Esophagus (tissue), 2 donors: ENCODE data around the gene SASH1. TPM values are rescaled to one million over a fixed set of nuclear protein-coding genes. Genes with fewer than 3 reads are reported as not detected.

Source experiments
- H3K27ac ChIP-seq, 2 donors: one replicate each; pipeline ENCODE4 v1.5.1; 2013; ENCODE audit warnings: low read depth in 2 of 2, mild to moderate bottlenecking in 2 of 2, inconsistent platforms in 1 of 2, low read length in 1 of 2, moderate library complexity in 1 of 2
- H3K27me3 ChIP-seq, 2 donors: one replicate each; pipeline ENCODE4 v1.6.1; 2013; ENCODE audit warnings: low read length in 2 of 2, control low read depth in 1 of 2, mild to moderate bottlenecking in 1 of 2; ENCODE audit not compliant: insufficient read depth in 2 of 2, control insufficient read depth in 1 of 2
- H3K36me3 ChIP-seq, 2 donors: one replicate each; pipeline ENCODE4 v1.6.1; 2013; ENCODE audit warnings: low read length in 1 of 2; ENCODE audit not compliant: control insufficient read depth in 2 of 2, insufficient read depth in 2 of 2
- H3K4me1 ChIP-seq, 2 donors: one replicate each; pipeline ENCODE4 v1.6.1; 2013; ENCODE audit warnings: low read length in 1 of 2; ENCODE audit not compliant: control insufficient read depth in 2 of 2, insufficient read depth in 2 of 2
- H3K4me3 ChIP-seq, 2 donors: one replicate each; pipeline ENCODE4 v1.5.1; 2013; ENCODE audit warnings: low read length in 2 of 2, mild to moderate bottlenecking in 2 of 2, low read depth in 1 of 2, moderate library complexity in 1 of 2
- H3K9me3 ChIP-seq, 2 donors: one replicate each; pipeline ENCODE4 v1.6.1; 2013; ENCODE audit warnings: mild to moderate bottlenecking in 2 of 2, low read depth in 1 of 2, low read length in 1 of 2, moderate library complexity in 1 of 2; ENCODE audit not compliant: control insufficient read depth in 2 of 2, insufficient read depth in 1 of 2
- WGBS, 2 donors: extraction: QIAGEN DNeasy Blood & Tissue Kit; methylation state at CpG; one replicate each; pipeline ENCODE4 v1.1.7; 2013; 5-methylcytosine and 5-hydroxymethylcytosine counted together
- polyA plus RNA-seq, 2 donors: library from polyadenylated mRNA; stranded (reverse); fragments of 200-250 nt; gene quantifications; one replicate each; pipeline ENCODE4 v1.2.3, GENCODE V29; 2013
- donor health status: healthy with polysubstance abuse.
- donor health status: Bipolar disorder and iron deficiency.

SASH1 gene
- polyA plus RNA-seq, 2 donors = 29.6 to 59.0 TPM

- Histone ChIP-seq H3K4me1 (no peaks in the 10 kb centered on the region), H3K36me3 (peaks cover 7 to 19% of the 10 kb centered on the region in 2 donors), H3K27ac (no peak overlapping the region), H3K27me3 (no peaks in the 10 kb centered on the region), H3K4me3 (no peak overlapping the region), H3K9me3 (no peaks in the 10 kb centered on the region)
- 85 to 91% methylated on average over 2 of the region's 2 CpGs for whole genome bisulfite sequencing, 2 donors
Observed at GRCh38 chr6:148523048-148523447, 180.4 kb downstream of the SASH1 start.

GRCh38 chr6:148523551-148523950, 180.9 kb downstream of the SASH1 start:
- 71 to 77% methylated on average over 4 of the region's 4 CpGs for WGBS, 2 donors

GRCh38 chr6:148524471-148524882, 181.8 kb downstream of the SASH1 start:
- no peak overlapping the region for H3K4me3 ChIP-seq
- H3K4me1 ChIP-seq = no peaks in the 10 kb centered on the region
- H3K36me3 ChIP-seq = peaks cover 11 to 21% of the 10 kb centered on the region in 2 donors
- H3K27me3 ChIP-seq = no peaks in the 10 kb centered on the region
- H3K27ac ChIP-seq = peak overlapping the region; percentile 55 to 64
- WGBS, 2 donors = 55 to 60% methylated on average over 7 of the region's 7 CpGs
- H3K9me3 ChIP-seq = no peaks in the 10 kb centered on the region

More at GRCh38 chr6:148523551-148523950, 180.9 kb downstream of the SASH1 start:
- Histone ChIP-seq H3K9me3 (no peaks in the 10 kb centered on the region), H3K4me1 (no peaks in the 10 kb centered on the region), H3K27ac (peak overlapping the region in 1 of 2 donors; percentile 55), H3K27me3 (no peaks in the 10 kb centered on the region), H3K36me3 (peaks cover 12 to 19% of the 10 kb centered on the region in 2 donors), H3K4me3 (no peak overlapping the region)

GRCh38 chr6:148524976-148525375, 182.3 kb downstream of the SASH1 start:
- Histone ChIP-seq H3K4me1 (no peaks in the 10 kb centered on the region), H3K36me3 (peaks cover 9 to 16% of the 10 kb centered on the region in 2 donors), H3K4me3 (no peak overlapping the region), H3K27me3 (no peaks in the 10 kb centered on the region), H3K9me3 (no peaks in the 10 kb centered on the region), H3K27ac (peak overlapping the region in 1 of 2 donors; percentile 55)
- WGBS, 2 donors = 63 to 72% methylated on average over 8 of the region's 8 CpGs

GRCh38 chr6:148525453-148525852, 182.8 kb downstream of the SASH1 start:
- H3K36me3 ChIP-seq = peaks cover 9 to 11% of the 10 kb centered on the region in 2 donors
- H3K4me3 ChIP-seq = no peak overlapping the region
- peak overlapping the region; percentile 12 to 67 for H3K27ac ChIP-seq
- WGBS, 2 donors = 65 to 71% methylated on average over 4 of the region's 4 CpGs
- H3K27me3 ChIP-seq = no peaks in the 10 kb centered on the region
- no peaks in the 10 kb centered on the region for H3K9me3 ChIP-seq
- no peaks in the 10 kb centered on the region for H3K4me1 ChIP-seq

- no peaks in the 10 kb centered on the region for H3K27me3 ChIP-seq
- no peak overlapping the region for H3K27ac ChIP-seq
- no peaks in the 10 kb centered on the region for H3K9me3 ChIP-seq
- peaks cover 9 to 10% of the 10 kb centered on the region in 2 donors for H3K36me3 ChIP-seq
- no peak overlapping the region for H3K4me3 ChIP-seq
- no peaks in the 10 kb centered on the region for H3K4me1 ChIP-seq
- 96 to 98% methylated on average over 7 of the region's 7 CpGs for WGBS, 2 donors
Observed at GRCh38 chr6:148526145-148526544, 183.5 kb downstream of the SASH1 start.

- Histone ChIP-seq H3K9me3 (no peaks in the 10 kb centered on the region), H3K27ac (no peak overlapping the region), H3K36me3 (peaks cover 21 to 25% of the 10 kb centered on the region in 2 donors), H3K27me3 (no peaks in the 10 kb centered on the region), H3K4me1 (no peaks in the 10 kb centered on the region), H3K4me3 (no peak overlapping the region)
- 65 to 79% methylated on average over 5 of the region's 5 CpGs for WGBS, 2 donors
Observed at GRCh38 chr6:148528292-148528691, 185.7 kb downstream of the SASH1 start.

GRCh38 chr6:148529010-148529409, 186.4 kb downstream of the SASH1 start:
- H3K36me3 ChIP-seq = peaks cover 23 to 32% of the 10 kb centered on the region in 2 donors
- no peaks in the 10 kb centered on the region for H3K9me3 ChIP-seq
- H3K27me3 ChIP-seq = no peaks in the 10 kb centered on the region
- no peak overlapping the region for H3K4me3 ChIP-seq
- H3K4me1 ChIP-seq = no peaks in the 10 kb centered on the region
- WGBS, 2 donors = 88 to 91% methylated on average over 13 of the region's 13 CpGs
- peak overlapping the region in 1 of 2 donors; percentile 3 for H3K27ac ChIP-seq

- 50 to 54% methylated on average over 8 of the region's 8 CpGs for WGBS, 2 donors
- Histone ChIP-seq H3K4me1 (no peaks in the 10 kb centered on the region), H3K4me3 (no peak overlapping the region), H3K27ac (peak overlapping the region; percentile 26 to 29), H3K9me3 (no peaks in the 10 kb centered on the region), H3K27me3 (no peaks in the 10 kb centered on the region), H3K36me3 (peaks cover 31 to 45% of the 10 kb centered on the region in 2 donors)
Observed at GRCh38 chr6:148530394-148530953, 187.8 kb downstream of the SASH1 start.

- Histone ChIP-seq H3K27ac (no peak overlapping the region), H3K4me3 (no peak overlapping the region), H3K4me1 (no peaks in the 10 kb centered on the region), H3K27me3 (no peaks in the 10 kb centered on the region), H3K36me3 (peaks cover 31 to 42% of the 10 kb centered on the region in 2 donors), H3K9me3 (no peaks in the 10 kb centered on the region)
- 85 to 88% methylated on average over 4 of the region's 4 CpGs for WGBS, 2 donors
Observed at GRCh38 chr6:148530976-148531375, 188.3 kb downstream of the SASH1 start.
